ENCODE measurements around the gene PRDM12. TPM values are rescaled to one million over a fixed set of nuclear protein-coding genes. Genes with fewer than 3 reads are reported as not detected.

Gene PRDM12
- total and polyA plus RNA-seq, 2 donors (not counting 1 experiment from before 2014, with no cell fraction given): not detected

DNA sequence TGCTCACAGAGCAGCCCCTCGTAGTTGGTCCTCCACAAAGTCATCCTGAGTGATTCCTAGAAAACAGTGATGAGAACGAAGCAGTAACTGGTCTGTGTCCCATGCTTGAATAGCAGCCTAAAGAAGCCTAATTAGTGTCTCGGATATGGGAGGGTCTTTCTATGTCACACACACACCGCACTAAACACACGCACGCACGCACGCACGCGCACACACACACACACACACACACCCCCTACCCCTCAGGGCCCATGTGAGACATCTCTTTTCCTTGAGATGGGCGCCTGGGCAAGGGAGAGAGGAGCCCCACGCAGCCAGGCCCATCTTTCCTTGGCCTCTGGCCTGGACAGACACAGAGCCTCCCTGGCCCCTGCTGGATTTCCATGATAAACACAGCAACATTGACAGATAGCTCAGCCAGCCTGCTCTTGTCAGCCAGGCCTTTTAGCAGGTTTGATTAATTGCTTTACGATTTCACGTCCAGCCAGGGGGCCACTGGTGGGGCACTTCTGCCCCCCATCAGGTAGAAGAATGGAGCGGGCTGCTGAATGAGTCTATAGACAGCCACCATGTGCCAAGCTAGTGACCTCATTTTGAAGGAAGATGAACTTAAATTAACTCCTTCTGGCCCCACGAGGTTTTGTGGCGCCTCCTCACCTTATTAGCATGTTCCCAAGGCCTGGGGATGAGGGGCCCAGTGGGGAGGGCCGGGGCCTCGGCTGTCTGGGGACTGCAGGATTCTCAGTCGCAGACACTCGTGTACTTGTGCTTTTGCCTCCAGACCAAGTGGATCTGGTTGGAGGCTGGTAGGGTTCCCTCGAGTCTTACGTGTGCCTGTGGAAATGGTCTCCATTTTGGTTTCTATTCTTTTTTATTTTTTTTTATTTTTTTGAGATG, 36.2 kb upstream of the PRDM12 start:
- no peak for TF ChIP-seq EZH2 (IDR thresholded peaks at IDR 0.05; ENCODE audit: low read length, missing control alignments)
- TF ChIP-seq, protein P1, sequence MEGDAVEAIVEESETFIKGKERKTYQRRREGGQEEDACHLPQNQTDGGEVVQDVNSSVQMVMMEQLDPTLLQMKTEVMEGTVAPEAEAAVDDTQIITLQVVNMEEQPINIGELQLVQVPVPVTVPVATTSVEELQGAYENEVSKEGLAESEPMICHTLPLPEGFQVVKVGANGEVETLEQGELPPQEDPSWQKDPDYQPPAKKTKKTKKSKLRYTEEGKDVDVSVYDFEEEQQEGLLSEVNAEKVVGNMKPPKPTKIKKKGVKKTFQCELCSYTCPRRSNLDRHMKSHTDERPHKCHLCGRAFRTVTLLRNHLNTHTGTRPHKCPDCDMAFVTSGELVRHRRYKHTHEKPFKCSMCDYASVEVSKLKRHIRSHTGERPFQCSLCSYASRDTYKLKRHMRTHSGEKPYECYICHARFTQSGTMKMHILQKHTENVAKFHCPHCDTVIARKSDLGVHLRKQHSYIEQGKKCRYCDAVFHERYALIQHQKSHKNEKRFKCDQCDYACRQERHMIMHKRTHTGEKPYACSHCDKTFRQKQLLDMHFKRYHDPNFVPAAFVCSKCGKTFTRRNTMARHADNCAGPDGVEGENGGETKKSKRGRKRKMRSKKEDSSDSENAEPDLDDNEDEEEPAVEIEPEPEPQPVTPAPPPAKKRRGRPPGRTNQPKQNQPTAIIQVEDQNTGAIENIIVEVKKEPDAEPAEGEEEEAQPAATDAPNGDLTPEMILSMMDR (conservative IDR thresholded peaks at IDR 0.05 in 1 of 2, IDR thresholded peaks at IDR 0.05 in 1 of 2; ENCODE audit: low read depth in 1 of 2, low read length in 2 of 2): no peak
- H3K36me3 ChIP-seq (ENCODE audit: control insufficient read depth, insufficient read depth, low read length): peaks cover 25% of the 10 kb centered on the region
- no peak for DNase-seq (ENCODE audit: low read depth in 2 of 2)

DNA sequence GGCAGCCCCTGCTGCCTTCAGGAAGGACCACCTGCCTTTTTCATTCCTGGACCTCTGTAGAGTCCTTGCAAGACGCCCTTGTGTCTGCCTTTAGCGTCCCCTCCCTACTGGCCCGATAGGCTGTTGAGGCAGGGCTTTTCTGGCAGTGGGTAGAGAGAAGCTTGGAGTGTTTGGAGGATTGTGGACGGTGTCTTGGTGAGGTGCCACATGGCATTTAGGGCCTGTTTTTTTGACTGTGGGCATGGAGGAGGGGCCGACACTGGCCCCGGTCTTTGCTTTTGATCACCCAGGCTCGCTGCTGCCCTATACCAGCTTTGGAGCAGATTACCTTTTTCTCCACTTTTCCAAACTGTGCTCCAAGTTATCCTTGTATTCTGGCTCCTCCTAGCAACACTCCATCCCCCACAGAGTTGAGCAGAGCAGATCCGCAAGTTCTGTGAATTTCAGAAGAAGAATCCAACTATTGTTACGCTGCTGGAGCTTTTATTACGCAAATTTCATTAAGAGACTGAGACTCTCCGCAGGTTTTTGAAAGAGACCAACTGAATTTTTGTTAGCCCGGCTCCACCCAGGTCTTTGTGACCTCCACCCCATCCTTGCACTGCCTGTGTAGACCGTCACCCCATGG, 34.8 kb upstream of the PRDM12 start:
- Histone ChIP-seq H3K4me2 (ENCODE audit: extremely low read depth, insufficient read depth, low read length) (no peak overlapping the region), H3K4me3 (replicated peaks in 1 of 4; ENCODE audit: control extremely low read depth in 1 of 4, insufficient read depth in 1 of 4, low read depth in 3 of 4, low read length in 4 of 4) (no peak overlapping the region), H3K36me3 (ENCODE audit: control insufficient read depth, insufficient read depth, low read length) (peaks cover 26% of the 10 kb centered on the region), H3K27ac (ENCODE audit: insufficient read depth, low read length) (no peak overlapping the region), H3K79me2 (ENCODE audit: control insufficient read depth, insufficient read depth, low read length) (no peaks in the 10 kb centered on the region), H3K9me3 (ENCODE audit: control insufficient read depth, insufficient read depth, low read depth, low read length) (no peaks in the 10 kb centered on the region), H3K9ac (ENCODE audit: insufficient read depth, low read length) (no peak overlapping the region), H3K4me1 (ENCODE audit: control insufficient read depth, extremely low read depth, insufficient read depth, low read length) (no peaks in the 10 kb centered on the region), H4K20me1 (ENCODE audit: control insufficient read depth, extremely low read depth, insufficient read depth, low read length) (no peaks in the 10 kb centered on the region), H2AFZ (ENCODE audit: low read length) (no peak overlapping the region), H3K27me3 (ENCODE audit: control insufficient read depth, insufficient read depth, low read length) (no peaks in the 10 kb centered on the region)
- no peak for TF ChIP-seq EZH2 (IDR thresholded peaks at IDR 0.05; ENCODE audit: low read length, missing control alignments)
- TF ChIP-seq, protein P1 (conservative IDR thresholded peaks at IDR 0.05 in 1 of 2, IDR thresholded peaks at IDR 0.05 in 1 of 2; ENCODE audit: low read depth in 1 of 2, low read length in 2 of 2): no peak
- DNase-seq (ENCODE audit: low read depth in 2 of 2): no peak

More for the DNA sequence above, 36.2 kb upstream of the PRDM12 start:
- H3K9ac ChIP-seq (ENCODE audit: insufficient read depth, low read length): no peak overlapping the region
- no peaks in the 10 kb centered on the region for H3K9me3 ChIP-seq (ENCODE audit: control insufficient read depth, insufficient read depth, low read depth, low read length)
- H3K27me3 ChIP-seq (ENCODE audit: control insufficient read depth, insufficient read depth, low read length): no peaks in the 10 kb centered on the region
- H3K79me2 ChIP-seq (ENCODE audit: control insufficient read depth, insufficient read depth, low read length): no peaks in the 10 kb centered on the region
- H3K27ac ChIP-seq (ENCODE audit: insufficient read depth, low read length): no peak overlapping the region
- no peak overlapping the region for H3K4me2 ChIP-seq (ENCODE audit: extremely low read depth, insufficient read depth, low read length)
- H4K20me1 ChIP-seq (ENCODE audit: control insufficient read depth, extremely low read depth, insufficient read depth, low read length): no peaks in the 10 kb centered on the region
- no peak overlapping the region for H2AFZ ChIP-seq (ENCODE audit: low read length)
- no peaks in the 10 kb centered on the region for H3K4me1 ChIP-seq (ENCODE audit: control insufficient read depth, extremely low read depth, insufficient read depth, low read length)
- no peak overlapping the region for H3K4me3 ChIP-seq (replicated peaks in 1 of 4; ENCODE audit: control extremely low read depth in 1 of 4, insufficient read depth in 1 of 4, low read depth in 3 of 4, low read length in 4 of 4)

DNA sequence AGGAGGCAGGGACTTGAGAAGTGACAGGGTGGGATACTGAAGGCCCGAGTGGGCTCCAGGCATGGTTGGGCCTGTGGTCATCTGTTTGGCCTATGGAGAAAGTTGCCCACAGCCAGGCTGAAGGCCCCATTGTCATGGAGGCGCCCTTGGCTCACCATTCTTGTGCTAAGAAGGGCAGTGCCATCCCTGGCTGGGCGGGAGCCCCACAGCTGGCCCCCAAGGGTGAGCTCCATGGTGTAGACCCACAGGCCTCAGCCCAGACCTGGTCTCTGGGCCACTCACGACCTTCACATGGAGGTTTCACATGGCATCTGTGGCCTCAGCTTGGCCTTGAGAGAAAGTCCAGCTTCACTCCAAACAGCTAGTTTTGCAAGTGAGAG, 34.3 kb upstream of the PRDM12 start:
- peaks cover 24% of the 10 kb centered on the region for H3K36me3 ChIP-seq (ENCODE audit: control insufficient read depth, insufficient read depth, low read length)
- DNase-seq (ENCODE audit: low read depth in 2 of 2): no peak

More for the DNA sequence above, 34.3 kb upstream of the PRDM12 start:
- Histone ChIP-seq H3K79me2 (ENCODE audit: control insufficient read depth, insufficient read depth, low read length) (no peaks in the 10 kb centered on the region), H3K4me1 (ENCODE audit: control insufficient read depth, extremely low read depth, insufficient read depth, low read length) (no peaks in the 10 kb centered on the region), H3K9me3 (ENCODE audit: control insufficient read depth, insufficient read depth, low read depth, low read length) (no peaks in the 10 kb centered on the region), H2AFZ (ENCODE audit: low read length) (no peak overlapping the region), H3K4me2 (ENCODE audit: extremely low read depth, insufficient read depth, low read length) (no peak overlapping the region), H3K27me3 (ENCODE audit: control insufficient read depth, insufficient read depth, low read length) (no peaks in the 10 kb centered on the region), H3K27ac (ENCODE audit: insufficient read depth, low read length) (no peak overlapping the region), H3K9ac (ENCODE audit: insufficient read depth, low read length) (no peak overlapping the region), H4K20me1 (ENCODE audit: control insufficient read depth, extremely low read depth, insufficient read depth, low read length) (no peaks in the 10 kb centered on the region), H3K4me3 (replicated peaks in 1 of 4; ENCODE audit: control extremely low read depth in 1 of 4, insufficient read depth in 1 of 4, low read depth in 3 of 4, low read length in 4 of 4) (no peak overlapping the region)
- TF ChIP-seq EZH2 (IDR thresholded peaks at IDR 0.05; ENCODE audit: low read length, missing control alignments): no peak
- TF ChIP-seq, protein P1 (conservative IDR thresholded peaks at IDR 0.05 in 1 of 2, IDR thresholded peaks at IDR 0.05 in 1 of 2; ENCODE audit: low read depth in 1 of 2, low read length in 2 of 2): no peak
